ENCODE results near the gene GLIPR1.
"Not testable (repeated sequence)": the region's sequence is repeated elsewhere in the genome, so short reads cannot be mapped to it uniquely, and the experiment has no call there.

The GLIPR1 gene

GRCh38 chr12:75476071-75476470 is 4.5 kb upstream of the GLIPR1 start:
- DNase-seq, result no peak

- no peak for DNase-seq
Observed at GRCh38 chr12:75477137-75477536, 3.4 kb upstream of the GLIPR1 start.

DNA sequence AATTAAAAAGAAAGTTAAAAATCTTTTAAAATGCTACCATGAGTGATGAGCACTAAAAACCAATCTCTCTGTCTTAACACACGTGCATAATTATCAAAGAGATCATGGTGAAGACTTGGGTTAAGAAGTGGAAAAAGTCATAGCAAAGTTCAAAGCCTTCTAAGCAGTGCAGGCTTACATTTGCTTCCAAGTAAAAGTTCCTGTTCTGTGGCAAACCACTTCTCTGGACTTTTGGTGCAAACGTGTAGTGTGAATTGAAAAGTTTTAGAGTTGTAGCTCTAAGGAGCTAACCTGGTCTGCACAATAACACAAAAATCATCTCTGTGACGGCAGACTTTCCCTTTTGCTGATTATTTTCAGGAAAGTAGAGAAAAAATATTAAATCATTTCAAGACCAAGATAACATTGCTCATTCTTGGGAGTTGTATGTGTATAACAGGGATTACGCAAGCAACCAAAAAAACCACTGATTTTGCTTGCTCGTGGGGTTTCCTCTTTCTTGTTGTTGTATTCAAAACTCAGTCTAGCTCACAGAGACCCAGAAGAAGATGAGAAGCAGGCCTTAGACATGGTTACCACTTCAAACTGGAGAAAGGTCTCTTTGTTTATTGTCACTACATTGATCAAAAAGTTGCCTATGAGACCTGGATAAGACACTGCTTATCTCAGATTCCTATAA is 2.3 kb upstream of the GLIPR1 start:
- peak; percentile 83 for DNase-seq

GRCh38 chr12:75479963-75480461 is 543 bp upstream of the GLIPR1 start:
- DNase-seq, result no peak

DNA sequence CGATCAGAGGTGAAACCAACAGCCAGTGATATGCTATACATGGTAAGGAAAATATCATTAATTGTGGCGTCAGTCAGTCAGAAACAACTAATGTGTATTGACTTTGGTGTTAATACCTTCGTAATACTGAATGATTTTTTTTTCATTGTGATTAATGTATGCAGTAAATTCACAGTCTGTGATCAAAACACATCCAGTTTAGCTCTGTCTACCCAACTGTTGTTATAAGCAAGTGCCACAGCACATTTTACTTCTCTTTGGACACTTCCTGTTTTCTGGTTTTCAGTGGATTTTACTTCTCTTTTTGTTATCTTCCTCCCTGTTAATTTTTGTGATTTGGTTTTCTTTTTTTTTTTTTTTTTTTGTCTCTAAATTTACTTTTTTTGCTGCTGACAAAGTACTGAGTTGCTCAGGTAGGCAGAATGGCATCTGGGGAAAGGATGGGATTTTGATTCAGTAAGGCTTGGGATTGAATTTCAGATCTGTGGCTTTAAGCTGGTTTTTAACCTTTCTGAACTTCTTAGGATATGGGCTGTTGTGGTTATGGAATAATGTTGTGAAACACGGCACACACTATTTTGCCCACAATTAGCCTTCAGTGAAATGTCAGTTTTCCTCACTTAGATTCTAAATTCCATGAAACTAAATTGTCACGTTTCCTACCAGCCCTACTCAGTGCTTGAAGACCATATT is 604 bp downstream of the GLIPR1 start:
- peak; percentile 55 for DNase-seq

GRCh38 chr12:75481774-75482173 is 1.2 kb downstream of the GLIPR1 start:
- DNase-seq, result peak; percentile 39

GRCh38 chr12:75482646-75483045 is 2.1 kb downstream of the GLIPR1 start:
- no peak for DNase-seq

- no peak for DNase-seq
Observed at GRCh38 chr12:75483431-75483830, 2.9 kb downstream of the GLIPR1 start.

DNA sequence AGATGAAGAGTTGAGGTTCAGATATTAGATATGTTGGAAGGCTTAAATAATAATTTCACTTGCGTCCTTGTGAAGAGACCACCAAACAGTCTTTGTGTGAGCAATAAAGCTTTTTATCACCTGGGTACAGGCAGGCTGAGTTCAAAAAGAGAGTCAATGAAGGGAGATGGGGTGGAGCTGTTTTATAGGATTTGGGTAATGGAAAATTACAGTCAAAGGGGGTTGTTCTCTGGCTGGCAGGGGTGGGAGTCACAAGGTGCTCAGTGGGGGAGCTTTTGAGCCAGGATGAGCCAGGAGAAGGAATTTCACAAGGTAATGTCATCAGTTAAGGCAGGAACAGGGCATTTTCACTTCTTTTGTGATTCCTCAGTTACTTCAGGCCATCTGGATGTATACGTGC is 3.9 kb downstream of the GLIPR1 start:
- not testable (repeated sequence) for DNase-seq

- no peak for DNase-seq
Observed at GRCh38 chr12:75487308-75487707, 6.8 kb downstream of the GLIPR1 start.

DNA sequence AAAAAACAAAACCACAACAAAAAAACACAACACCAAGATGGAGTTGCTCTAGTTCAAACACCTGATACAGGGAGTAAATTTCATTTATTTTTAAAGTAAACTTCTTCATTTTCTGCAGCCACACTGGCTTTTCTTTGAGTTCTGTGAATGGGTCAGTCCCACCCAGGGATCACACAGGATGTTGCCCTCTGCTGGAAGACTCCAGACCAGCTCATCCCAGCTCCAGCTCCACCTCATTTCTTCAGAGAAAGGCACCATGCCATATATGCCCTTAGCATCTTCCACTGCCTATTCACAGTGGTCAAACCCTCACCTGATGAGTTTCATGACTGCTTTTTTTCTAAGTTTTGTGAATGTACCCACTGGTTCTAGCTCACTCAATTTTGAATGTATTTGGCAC is 8.0 kb downstream of the GLIPR1 start:
- DNase-seq, result no peak

DNA sequence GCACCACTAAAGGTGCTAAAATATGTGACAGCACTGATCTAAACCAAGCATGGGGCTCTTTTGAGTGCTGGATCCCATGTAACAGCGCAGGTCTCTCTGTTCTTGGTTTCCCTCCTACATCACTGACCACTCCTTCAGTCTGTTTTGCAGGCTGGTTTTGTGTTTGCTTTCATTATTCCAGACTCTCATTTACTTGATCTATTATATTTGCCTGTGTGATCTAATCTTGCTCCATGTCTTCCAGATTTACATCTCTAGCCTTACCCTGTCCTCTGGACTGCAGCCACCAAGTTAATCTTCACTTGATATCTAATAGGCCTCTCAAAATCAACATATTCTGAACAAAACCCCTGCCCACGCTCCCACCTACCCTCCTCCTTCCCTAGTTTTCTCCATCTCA is 8.6 kb downstream of the GLIPR1 start:
- DNase-seq, result no peak

GRCh38 chr12:75489613-75490210 is 9.2 kb downstream of the GLIPR1 start:
- no peak for DNase-seq

DNA sequence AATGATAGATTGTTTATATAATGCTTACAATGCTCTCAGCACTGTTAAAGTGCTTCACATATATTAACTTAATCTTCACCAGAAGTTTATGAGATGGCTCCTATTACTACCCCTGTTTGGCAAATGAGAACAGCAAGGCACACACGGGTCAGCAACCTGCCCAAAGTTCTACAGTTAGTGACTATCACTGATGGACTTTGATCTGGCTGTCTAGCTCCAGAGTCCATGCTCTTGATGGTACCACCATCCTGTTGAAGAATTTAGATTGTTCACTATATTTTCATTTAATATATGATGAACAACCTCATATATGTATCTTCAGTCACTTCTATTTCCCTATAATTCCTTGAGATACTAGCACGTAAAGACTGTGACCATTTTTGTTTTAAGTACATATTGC is 10.6 kb downstream of the GLIPR1 start:
- DNase-seq, result no peak

DNA sequence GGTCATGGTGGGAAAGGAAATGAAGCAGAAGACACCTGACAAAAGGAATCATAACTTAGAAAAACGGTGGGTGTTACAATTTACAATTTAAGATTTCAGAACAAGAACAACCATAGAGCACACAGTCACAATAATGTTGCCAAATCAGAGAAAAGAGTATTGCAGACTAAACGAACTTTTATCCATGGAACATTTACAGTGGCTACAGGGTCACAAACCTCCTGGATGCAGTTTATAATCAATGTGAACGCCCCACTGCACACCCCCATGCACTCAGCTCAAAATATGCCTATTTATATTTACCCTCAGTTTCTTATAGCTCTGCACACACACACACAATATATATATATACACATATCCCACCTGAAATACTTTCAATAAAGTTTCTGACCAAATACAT is 22.9 kb downstream of the GLIPR1 start:
- no peak for DNase-seq

- DNase-seq, result no peak
Observed at GRCh38 chr12:75503866-75504265, 23.3 kb downstream of the GLIPR1 start.

GRCh38 chr12:75505706-75506312 is 25.3 kb downstream of the GLIPR1 start:
- no peak for DNase-seq

DNA sequence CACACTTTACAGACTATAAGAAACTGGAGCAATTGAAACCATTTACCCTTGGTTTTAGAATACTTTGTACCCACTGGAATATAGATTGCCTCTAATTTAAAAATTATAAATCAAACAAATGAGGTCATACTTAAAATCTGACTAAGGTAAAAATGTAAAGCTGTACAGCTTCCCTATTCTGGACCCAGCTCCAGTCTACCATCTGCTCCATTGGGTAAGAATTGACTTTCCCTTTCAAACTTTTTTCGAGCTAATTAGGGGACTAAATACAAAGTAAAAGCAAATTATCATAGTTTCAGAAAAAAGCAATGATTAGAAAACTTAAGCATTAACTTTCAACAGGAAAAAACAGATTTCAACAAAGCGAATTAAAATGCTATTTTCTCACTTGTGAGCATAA is 26.5 kb downstream of the GLIPR1 start:
- no peak for DNase-seq

DNA sequence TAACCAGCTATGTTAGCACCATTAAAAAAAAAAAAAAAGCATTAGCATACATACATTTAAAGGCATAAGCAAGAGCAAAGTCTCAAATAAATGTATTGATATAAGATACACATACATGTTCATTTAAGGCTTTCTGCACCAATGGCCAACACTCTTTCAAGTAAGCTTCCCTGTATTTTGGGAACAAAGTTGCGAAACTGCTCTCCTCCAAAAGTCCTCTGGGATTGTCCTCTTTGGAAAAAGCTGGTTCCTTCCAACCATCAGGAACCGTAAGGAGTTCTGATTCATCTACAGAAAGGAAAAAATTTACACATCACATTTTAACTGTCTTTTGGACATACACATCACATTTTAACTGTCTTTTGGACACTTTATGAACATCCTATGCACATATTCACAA is 27.6 kb downstream of the GLIPR1 start:
- no peak for DNase-seq

DNA sequence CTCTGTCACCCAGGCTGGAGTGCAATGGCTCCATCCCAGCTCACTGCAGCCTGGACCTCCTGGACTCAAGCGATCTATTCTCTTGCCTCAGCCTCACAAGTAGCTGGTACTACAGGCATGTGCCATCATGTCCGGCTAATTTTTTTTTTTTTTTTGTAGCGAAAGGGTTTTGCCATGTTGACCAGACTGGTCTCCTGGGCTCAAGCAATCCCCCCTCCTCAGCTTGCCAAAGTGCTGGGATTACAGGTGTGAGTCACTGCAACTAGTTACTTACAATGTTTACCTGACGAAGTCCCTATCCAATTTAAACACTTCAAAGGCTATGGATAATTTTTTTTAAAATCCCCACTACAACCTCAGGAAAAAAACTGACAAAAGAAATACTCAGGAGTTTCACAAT is 29.1 kb downstream of the GLIPR1 start:
- no peak for DNase-seq

DNA sequence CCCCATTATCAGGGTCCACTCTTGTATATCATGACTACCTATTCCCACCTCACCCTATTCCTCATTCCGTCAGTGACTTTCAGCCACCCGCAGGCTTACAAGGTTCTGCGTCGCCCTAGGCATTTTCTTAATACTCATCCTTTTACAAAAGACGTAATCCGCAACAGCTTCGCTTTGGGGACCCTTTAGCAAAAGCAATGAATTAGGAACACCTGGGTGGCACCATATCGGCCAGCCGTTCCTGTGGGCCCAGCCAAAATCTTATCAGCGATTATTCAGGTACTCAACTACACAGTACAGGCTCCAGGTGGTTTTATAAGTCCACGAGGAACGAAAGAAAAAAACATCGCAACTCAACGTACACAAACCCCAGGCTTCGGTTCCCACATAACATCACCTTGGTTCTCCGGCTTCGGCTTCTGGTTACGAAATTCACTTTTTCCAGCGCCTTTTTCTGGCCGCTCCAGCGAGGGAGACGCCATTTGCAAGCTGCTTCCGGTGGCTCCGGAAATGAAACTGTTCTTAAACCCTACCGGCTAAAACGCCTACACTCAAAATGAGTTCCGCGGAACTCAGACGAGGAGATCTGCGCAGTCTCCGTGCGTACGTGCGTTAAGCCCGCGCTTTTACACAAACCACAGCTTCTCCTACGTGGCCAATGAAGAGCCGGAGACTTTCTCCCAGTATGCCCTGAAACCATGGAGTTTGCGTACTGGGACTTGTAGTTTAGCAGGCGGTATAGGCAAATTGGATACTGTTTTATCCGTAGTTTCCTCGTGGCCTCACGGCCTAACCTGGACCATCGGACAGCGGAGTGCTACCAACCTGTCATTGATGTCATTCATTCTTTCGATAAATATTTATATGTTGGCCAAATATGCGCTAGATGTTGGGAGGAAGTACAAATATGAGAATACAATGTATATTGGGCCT is 30.8 kb downstream of the GLIPR1 start, which contains the start of gene KRR1:
Gene KRR1 (minus strand): TSS at position 494 of the 933 bp plus-strand sequence. CDS start 12 bp downstream, at position 482.
- DNase-seq, result peak; percentile 93

DNA sequence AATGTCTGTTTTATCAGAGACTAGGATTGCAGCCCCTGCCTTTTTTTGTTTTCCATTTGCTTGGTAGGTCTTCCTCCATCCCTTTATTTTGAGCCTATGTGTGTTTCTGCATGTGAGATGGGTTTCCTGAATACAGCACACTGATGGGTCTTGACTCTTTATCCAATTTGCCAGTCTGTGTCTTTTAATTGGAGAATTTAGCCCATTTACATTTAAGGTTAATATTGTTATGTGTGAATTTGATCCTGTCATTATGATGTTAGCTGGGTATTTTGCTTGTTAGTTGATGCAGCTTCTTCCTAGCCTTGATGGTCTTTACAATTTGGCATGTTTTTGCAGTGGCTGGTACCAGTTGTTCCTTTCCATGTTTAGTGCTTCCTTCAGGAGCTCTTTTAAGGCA is 40.7 kb downstream of the GLIPR1 start:
- DNase-seq, result not testable (repeated sequence)

All from SIG-M5 (cell line).